Mesendoderm (in vitro differentiated cells): ENCODE measurements around the gene DCC.

Experiments
- DNase-seq: peaks from one replicate; pipeline ENCODE4 v3.0.0; 2013
- H2AK5ac ChIP-seq: 2 replicates; pipeline ENCODE4 v1.6.1; 2013; ENCODE audit warnings: low read length, inconsistent platforms
- H2BK120ac ChIP-seq: 2 replicates; pipeline ENCODE4 v1.6.1; 2013; ENCODE audit warnings: low read depth, mild to moderate bottlenecking, low read length, moderate library complexity, mixed read lengths
- H2BK15ac ChIP-seq: replicated peaks from 2 replicates; pipeline ENCODE4 v1.6.1; 2013; ENCODE audit warnings: low read depth, mild to moderate bottlenecking, moderate library complexity
- H2BK5ac ChIP-seq: 2 replicates; pipeline ENCODE4 v1.6.1; 2013; ENCODE audit warnings: low read length, inconsistent platforms
- H3K18ac ChIP-seq: 2 replicates; pipeline ENCODE4 v1.6.1; 2013; ENCODE audit warnings: mild to moderate bottlenecking, low read length, mixed read lengths
- H3K23ac ChIP-seq: one replicate; pipeline ENCODE4 v1.6.1; 2013; ENCODE audit warnings: low read length
- H3K27ac ChIP-seq: 2 replicates; pipeline ENCODE4 v1.5.1; 2013; ENCODE audit warnings: low read depth, mild to moderate bottlenecking, inconsistent platforms, low read length, moderate library complexity
- H3K27me3 ChIP-seq: 2 replicates; pipeline ENCODE4 v1.6.1; 2013; ENCODE audit warnings: low read length, control low read depth, mild to moderate bottlenecking, inconsistent platforms; ENCODE audit not compliant: insufficient read depth, poor library complexity
- H3K36me3 ChIP-seq: 2 replicates; pipeline ENCODE4 v1.6.1; 2013; ENCODE audit warnings: low read length, inconsistent platforms; ENCODE audit not compliant: control insufficient read depth, insufficient read depth
- H3K4ac ChIP-seq: one replicate; pipeline ENCODE4 v1.6.1; 2013; ENCODE audit warnings: low read depth, mild to moderate bottlenecking, low read length, moderate library complexity
- H3K4me1 ChIP-seq: 2 replicates; pipeline ENCODE4 v1.6.1; 2013; ENCODE audit warnings: low read depth, low read length, inconsistent platforms; ENCODE audit not compliant: control insufficient read depth
- H3K4me2 ChIP-seq: 2 replicates; pipeline ENCODE4 v1.6.1; 2013; ENCODE audit warnings: low read length
- H3K4me3 ChIP-seq: 2 replicates; pipeline ENCODE4 v1.5.1; 2013; ENCODE audit warnings: mild to moderate bottlenecking, low read length
- H3K56ac ChIP-seq: one replicate; pipeline ENCODE4 v1.6.1; 2013; ENCODE audit warnings: low read length
- H3K79me1 ChIP-seq: 2 replicates; pipeline ENCODE4 v1.6.1; 2013; ENCODE audit warnings: low read length, inconsistent platforms
- H3K79me2 ChIP-seq: 2 replicates; pipeline ENCODE4 v1.6.1; 2013; ENCODE audit warnings: mild to moderate bottlenecking, low read length; ENCODE audit not compliant: control insufficient read depth, insufficient read depth
- H3K9ac ChIP-seq: 2 replicates; pipeline ENCODE4 v1.6.1; 2013; ENCODE audit warnings: low read length, inconsistent platforms
- H4K5ac ChIP-seq: one replicate; pipeline ENCODE4 v1.6.1; 2013; ENCODE audit warnings: low read length
- H4K8ac ChIP-seq: one replicate; pipeline ENCODE4 v1.6.1; 2013; ENCODE audit warnings: low read depth, mild to moderate bottlenecking, control low read depth, low read length, moderate library complexity
- WGBS: extraction: QIAGEN DNeasy Blood & Tissue Kit; methylation state at CpG from one replicate; pipeline ENCODE4 v1.1.7; 2013; ENCODE audit warnings: low lambda C conversion rate, missing lambda C conversion rate; ENCODE audit not compliant: insufficient coverage; ENCODE audit errors: extremely low coverage; 5-methylcytosine and 5-hydroxymethylcytosine counted together

The DCC gene

DNA sequence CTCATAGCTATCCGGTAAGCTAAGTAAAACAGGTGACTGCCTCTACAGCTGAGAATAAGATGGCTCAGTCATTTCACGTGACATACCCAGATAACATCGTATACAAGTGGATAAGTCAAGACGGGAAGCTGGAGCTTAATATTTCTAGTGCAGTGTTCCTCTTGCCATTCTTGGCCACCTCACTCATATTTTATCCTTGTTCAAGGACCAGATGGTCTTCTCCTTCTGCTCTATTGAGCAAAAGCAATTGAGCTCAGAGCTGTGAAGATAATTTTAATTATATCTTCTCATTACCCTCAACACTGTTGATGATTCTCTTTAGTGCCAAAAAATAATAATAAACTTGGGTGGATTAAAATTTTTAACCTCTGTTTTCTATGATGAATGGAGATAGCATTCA, 201.1 kb downstream of the DCC start:
- no peak for DNase-seq
- H3K79me2 ChIP-seq, result no peaks in the 10 kb centered on the region
- no peak overlapping the region for H2BK15ac ChIP-seq
- H3K9ac ChIP-seq, result no peak overlapping the region
- H3K36me3 ChIP-seq, result no peaks in the 10 kb centered on the region
- no peak overlapping the region for H3K18ac ChIP-seq
- H2BK5ac ChIP-seq, result no peak overlapping the region
- no peaks in the 10 kb centered on the region for H3K27me3 ChIP-seq
- no peak overlapping the region for H3K4ac ChIP-seq
- no peak overlapping the region for H3K4me2 ChIP-seq
- WGBS, result no CpG with 5 or more reads among the region's 4 CpGs
- H3K27ac ChIP-seq, result no peak overlapping the region
- H3K23ac ChIP-seq, result no peak overlapping the region
- no peaks in the 10 kb centered on the region for H3K79me1 ChIP-seq
- no peak overlapping the region for H4K5ac ChIP-seq
- H4K8ac ChIP-seq, result no peak overlapping the region
- H3K56ac ChIP-seq, result no peak overlapping the region
- no peak overlapping the region for H2BK120ac ChIP-seq
- no peak overlapping the region for H2AK5ac ChIP-seq
- H3K4me3 ChIP-seq, result no peak overlapping the region
- H3K4me1 ChIP-seq, result no peaks in the 10 kb centered on the region

DNA sequence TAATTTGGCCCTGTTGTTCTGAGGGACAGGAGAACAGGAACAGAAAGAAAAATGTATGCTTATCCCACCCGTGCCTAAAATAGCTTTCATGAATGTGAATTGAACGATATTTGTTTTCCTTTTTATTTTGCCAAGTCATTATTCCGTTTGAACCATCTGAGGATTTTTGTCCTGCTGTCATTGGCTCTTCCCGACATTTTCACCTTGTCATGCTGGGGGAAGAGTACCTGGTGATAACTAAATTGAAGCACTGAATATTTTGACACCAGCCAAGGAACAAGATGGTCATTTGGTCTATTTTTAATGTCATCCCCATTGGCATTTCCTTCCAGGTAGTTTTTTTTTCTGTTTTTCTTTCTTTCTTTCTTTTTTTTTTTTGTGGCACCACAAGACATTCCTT, 204.1 kb downstream of the DCC start:
- H3K23ac ChIP-seq, result no peak overlapping the region
- no peak overlapping the region for H3K4me3 ChIP-seq
- no peak overlapping the region for H3K4ac ChIP-seq
- no peaks in the 10 kb centered on the region for H3K27me3 ChIP-seq
- H3K27ac ChIP-seq, result no peak overlapping the region
- H3K9ac ChIP-seq, result no peak overlapping the region
- WGBS, result no CpG with 5 or more reads among the region's 4 CpGs
- no peak overlapping the region for H4K5ac ChIP-seq
- H2BK120ac ChIP-seq, result no peak overlapping the region
- no peaks in the 10 kb centered on the region for H3K79me1 ChIP-seq
- H2AK5ac ChIP-seq, result no peak overlapping the region
- no peaks in the 10 kb centered on the region for H3K4me1 ChIP-seq
- no peak overlapping the region for H3K4me2 ChIP-seq
- H3K36me3 ChIP-seq, result no peaks in the 10 kb centered on the region
- H2BK5ac ChIP-seq, result no peak overlapping the region
- no peaks in the 10 kb centered on the region for H3K79me2 ChIP-seq
- no peak overlapping the region for H3K56ac ChIP-seq
- DNase-seq, result no peak
- no peak overlapping the region for H2BK15ac ChIP-seq
- no peak overlapping the region for H4K8ac ChIP-seq
- H3K18ac ChIP-seq, result no peak overlapping the region

DNA sequence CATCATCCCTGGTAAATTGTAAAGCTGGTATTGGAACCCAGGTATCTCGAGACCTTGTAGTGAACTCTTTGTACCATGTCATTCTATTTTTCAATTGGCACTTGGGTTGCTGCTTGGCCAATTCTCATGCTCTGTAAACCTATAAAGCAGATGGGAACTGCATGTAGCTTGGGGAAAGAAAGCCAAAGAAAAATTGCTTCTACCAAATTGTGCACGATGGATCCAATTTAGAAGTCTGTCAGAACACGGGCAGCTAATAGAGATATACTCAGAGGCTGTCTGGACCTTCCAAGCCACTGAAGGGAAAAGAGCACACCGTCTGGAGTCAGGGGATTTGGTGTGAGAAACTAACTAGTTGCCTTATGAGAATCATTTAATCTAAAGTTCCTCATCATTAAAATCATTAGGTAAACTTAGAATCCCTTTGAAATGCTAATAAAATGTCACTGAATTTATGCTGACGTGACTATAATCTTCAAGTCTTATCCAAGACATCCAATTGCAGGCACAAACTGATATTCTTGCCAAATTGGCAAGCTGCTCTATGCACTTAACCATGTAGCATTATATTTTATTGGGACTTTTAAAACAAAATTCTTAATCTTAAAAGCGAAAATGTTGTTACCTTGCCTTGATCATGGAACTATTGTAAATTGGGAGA, 206.8 kb downstream of the DCC start:
- Histone ChIP-seq H3K23ac (no peak overlapping the region), H3K27me3 (no peaks in the 10 kb centered on the region), H3K79me1 (no peaks in the 10 kb centered on the region), H3K4me3 (no peak overlapping the region), H2BK120ac (no peak overlapping the region), H2BK5ac (no peak overlapping the region), H3K9ac (no peak overlapping the region), H4K8ac (no peak overlapping the region), H2BK15ac (no peak overlapping the region), H4K5ac (no peak overlapping the region), H3K4ac (no peak overlapping the region), H3K56ac (no peak overlapping the region), H3K4me1 (no peaks in the 10 kb centered on the region), H3K79me2 (no peaks in the 10 kb centered on the region), H3K36me3 (no peaks in the 10 kb centered on the region), H3K18ac (no peak overlapping the region), H2AK5ac (no peak overlapping the region), H3K4me2 (no peak overlapping the region), H3K27ac (no peak overlapping the region)
- no CpG with 5 or more reads among the region's 6 CpGs for WGBS
- DNase-seq, result no peak

DNA sequence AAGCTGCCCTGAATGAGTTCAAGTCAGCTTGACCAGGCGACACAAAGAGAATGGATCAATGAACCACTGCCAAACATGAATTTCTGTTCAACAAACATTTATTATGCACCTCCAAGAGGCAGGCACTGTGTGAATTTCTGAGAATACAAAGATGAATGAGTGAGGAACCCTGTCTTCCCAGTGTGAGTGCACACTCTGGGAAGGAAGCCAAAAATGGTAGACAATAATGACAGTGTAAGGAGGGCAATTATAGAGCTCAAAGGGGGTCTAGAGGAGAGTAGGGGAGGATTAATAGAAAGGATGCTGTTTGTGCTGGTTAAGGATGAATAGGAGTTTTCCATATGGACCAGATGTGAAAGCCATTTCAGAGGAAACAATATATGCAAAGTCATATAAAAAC, 213.4 kb downstream of the DCC start:
- no peak overlapping the region for H3K18ac ChIP-seq
- H2BK5ac ChIP-seq, result no peak overlapping the region
- no peak overlapping the region for H2BK120ac ChIP-seq
- DNase-seq, result no peak
- no peak overlapping the region for H2AK5ac ChIP-seq
- H4K8ac ChIP-seq, result no peak overlapping the region
- no peak overlapping the region for H3K56ac ChIP-seq
- H3K23ac ChIP-seq, result no peak overlapping the region
- H3K4ac ChIP-seq, result no peak overlapping the region
- WGBS, result no CpG with 5 or more reads among the region's 1 CpG
- no peaks in the 10 kb centered on the region for H3K36me3 ChIP-seq
- no peaks in the 10 kb centered on the region for H3K79me2 ChIP-seq
- no peak overlapping the region for H4K5ac ChIP-seq
- no peaks in the 10 kb centered on the region for H3K4me1 ChIP-seq
- H2BK15ac ChIP-seq, result no peak overlapping the region
- H3K4me3 ChIP-seq, result no peak overlapping the region
- no peak overlapping the region for H3K9ac ChIP-seq
- H3K4me2 ChIP-seq, result no peak overlapping the region
- H3K27ac ChIP-seq, result no peak overlapping the region
- H3K27me3 ChIP-seq, result no peaks in the 10 kb centered on the region
- no peaks in the 10 kb centered on the region for H3K79me1 ChIP-seq

GRCh38 chr18:52554180-52554579, 214.2 kb downstream of the DCC start:
- WGBS, result no CpG with 5 or more reads among the region's 1 CpG
- Histone ChIP-seq H3K9ac (no peak overlapping the region), H3K79me2 (no peaks in the 10 kb centered on the region), H3K27me3 (no peaks in the 10 kb centered on the region), H3K79me1 (no peaks in the 10 kb centered on the region), H3K4me3 (no peak overlapping the region), H4K8ac (no peak overlapping the region), H3K56ac (no peak overlapping the region), H3K18ac (no peak overlapping the region), H3K36me3 (no peaks in the 10 kb centered on the region), H4K5ac (no peak overlapping the region), H2BK120ac (no peak overlapping the region), H2AK5ac (no peak overlapping the region), H3K23ac (no peak overlapping the region), H2BK15ac (no peak overlapping the region), H3K27ac (no peak overlapping the region), H3K4me2 (no peak overlapping the region), H2BK5ac (no peak overlapping the region), H3K4ac (no peak overlapping the region), H3K4me1 (no peaks in the 10 kb centered on the region)
- DNase-seq, result no peak

- Histone ChIP-seq H3K4ac (no peak overlapping the region), H4K8ac (no peak overlapping the region), H2BK5ac (no peak overlapping the region), H4K5ac (no peak overlapping the region), H3K18ac (no peak overlapping the region), H3K27me3 (no peaks in the 10 kb centered on the region), H2AK5ac (no peak overlapping the region), H3K36me3 (no peaks in the 10 kb centered on the region), H3K56ac (no peak overlapping the region), H2BK15ac (no peak overlapping the region), H3K4me3 (no peak overlapping the region), H3K23ac (no peak overlapping the region), H3K79me1 (no peaks in the 10 kb centered on the region), H3K79me2 (no peaks in the 10 kb centered on the region), H2BK120ac (no peak overlapping the region), H3K4me1 (no peaks in the 10 kb centered on the region), H3K27ac (no peak overlapping the region), H3K9ac (no peak overlapping the region), H3K4me2 (no peak overlapping the region)
- DNase-seq, result no peak
- no CpG with 5 or more reads among the region's 4 CpGs for WGBS
Observed at GRCh38 chr18:52567360-52567759, 227.4 kb downstream of the DCC start.
